AG04450 (cell line): ENCODE results near the gene HLA-F. TPM values are rescaled to one million over a fixed set of nuclear protein-coding genes. Genes with fewer than 3 reads are reported as not detected.

Experiments
- CTCF ChIA-PET: fragments of 300-600, 350-600 bp; formaldehyde crosslinking; extraction: SDS; loops from one replicate; lab custom pipeline; 2022; ENCODE audit warnings: antibody characterized with exemption, inconsistent platforms; lab: Charles Lee
- POLR2A ChIA-PET: fragments of 350-600 bp; formaldehyde crosslinking; extraction: SDS; loops from one replicate; lab custom pipeline; 2021; ENCODE audit warnings: antibody characterized with exemption, inconsistent platforms; lab: Yijun Ruan, JAX
- DNase-seq: peaks from one replicate; pipeline ENCODE4 v3.0.0-alpha.2; 2011; ENCODE audit warnings: low read depth, low spot score
- H3K27ac ChIP-seq: one replicate; pipeline ENCODE4 v1.5.1; 2012; ENCODE audit warnings: low read depth, low read length, control low read depth
- H3K27me3 ChIP-seq: one replicate; pipeline ENCODE4 v1.6.0; 2012; ENCODE audit warnings: low read length; ENCODE audit not compliant: control insufficient read depth, insufficient read depth
- H3K4me3 ChIP-seq: 2 replicates; pipeline ENCODE4 v1.5.1; 2011; ENCODE audit warnings: mild to moderate bottlenecking, low read depth, low read length, control low read depth
- H3K9me3 ChIP-seq: 2 replicates; pipeline ENCODE4 v1.5.1; 2012; ENCODE audit warnings: low read length; ENCODE audit not compliant: control insufficient read depth, insufficient read depth
- CTCF ChIP-seq: IDR thresholded peaks from 2 replicates; pipeline ENCODE4 v1.5.1; 2011; ENCODE audit warnings: low read depth, low read length, control low read depth, inconsistent platforms
- polyA plus RNA-seq: library from polyadenylated mRNA; depleted of rRNA; stranded (reverse); fragments of >200 nt; gene quantifications from 2 replicates; pipeline ENCODE4 v1.2.3, GENCODE V29; 2011

Gene HLA-F
- polyA plus RNA-seq, 1 experiment = 0.12 TPM

- CTCF ChIA-PET = interaction anchor here (1.6 kb wide), 1 partner anchor 96 kb away, joined by 9 read pairs; no protein-coding TSS in a partner anchor
- Histone ChIP-seq H3K27ac (no peak overlapping the region), H3K27me3 (peaks cover 22% of the 10 kb centered on the region), H3K9me3 (peaks cover 6% of the 10 kb centered on the region; the same call in 1 of the 2 replicates), H3K4me3 (peak overlapping the region; percentile 34)
- no peak for TF ChIP-seq CTCF
- POLR2A ChIA-PET = no interaction called here
- no peak for DNase-seq
These were observed 26.1 kb downstream of the HLA-F start for GRCh38 chr6:29749308-29749662.

DNA sequence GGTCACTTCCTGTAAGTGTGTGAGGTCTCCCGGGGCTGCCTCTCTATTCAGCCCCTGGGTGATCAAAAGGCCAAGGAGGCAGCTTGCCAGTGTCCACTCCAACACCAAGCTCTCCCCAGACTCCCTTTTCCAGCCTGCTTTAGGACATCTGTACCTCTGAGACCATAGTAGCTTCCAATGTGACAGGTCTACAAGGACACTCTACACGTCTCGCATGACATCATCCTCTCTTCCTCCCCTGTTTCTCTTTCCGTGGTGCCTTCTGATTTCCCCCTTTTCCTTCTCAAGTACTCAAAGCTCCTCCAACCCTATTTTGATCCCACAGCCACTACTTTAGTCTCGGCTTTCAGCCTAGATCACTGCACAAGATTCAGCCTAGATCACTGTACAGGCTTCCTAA lies 26.4 kb downstream of the HLA-F start:
- Histone ChIP-seq H3K27ac (no peak overlapping the region), H3K9me3 (peaks cover 6% of the 10 kb centered on the region; the same call in 1 of the 2 replicates), H3K27me3 (peaks cover 22% of the 10 kb centered on the region), H3K4me3 (no peak overlapping the region)
- no peak for TF ChIP-seq CTCF
- no peak for DNase-seq
- POLR2A ChIA-PET = no interaction called here
- CTCF ChIA-PET = interaction anchor here (1.6 kb wide), 1 partner anchor 97 kb away, joined by 9 read pairs; no protein-coding TSS in a partner anchor

DNA sequence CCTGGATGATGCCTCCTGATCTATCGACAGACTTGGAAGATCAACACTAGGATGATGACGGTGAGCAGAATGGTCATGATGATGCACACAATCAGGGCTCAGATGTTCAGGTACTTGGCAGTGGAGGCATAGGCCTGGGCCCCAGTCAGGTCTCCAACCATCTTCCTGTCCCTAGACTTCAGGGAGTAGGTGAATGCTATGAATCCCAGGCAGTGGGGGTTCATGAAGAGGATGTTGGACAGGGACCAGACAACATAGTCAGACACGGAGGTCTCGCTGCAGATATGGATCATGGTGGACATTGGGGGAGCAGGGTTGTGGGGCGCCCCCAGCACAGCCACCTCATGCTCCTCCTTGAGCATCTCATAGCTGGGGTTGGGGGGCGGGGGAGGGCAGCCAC lies 27.5 kb downstream of the HLA-F start:
- no peak overlapping the region for H3K4me3 ChIP-seq
- peaks cover 30% of the 10 kb centered on the region for H3K27me3 ChIP-seq
- H3K9me3 ChIP-seq = peaks cover 6% of the 10 kb centered on the region; the same call in 1 of the 2 replicates
- no peak for DNase-seq
- TF ChIP-seq CTCF = no peak
- ChIA-PET CTCF (interaction anchor here (1.1 to 1.4 kb wide), 2 partner anchors 97 to 101 kb away, joined by 4 read pairs; no protein-coding TSS in a partner anchor), POLR2A (no interaction called here)
- H3K27ac ChIP-seq = no peak overlapping the region

GRCh38 chr6:29751480-29751879 lies 28.2 kb downstream of the HLA-F start:
- DNase-seq = no peak
- POLR2A ChIA-PET = no interaction called here
- no peak for TF ChIP-seq CTCF
- CTCF ChIA-PET = interaction anchor here (1.1 to 1.4 kb wide), 2 partner anchors 98 to 101 kb away, joined by 4 read pairs; no protein-coding TSS in a partner anchor
- Histone ChIP-seq H3K27ac (no peak overlapping the region), H3K27me3 (peaks cover 36% of the 10 kb centered on the region), H3K9me3 (peaks cover 6% of the 10 kb centered on the region; the same call in 1 of the 2 replicates), H3K4me3 (no peak overlapping the region)

GRCh38 chr6:29752451-29753308 lies 29.4 kb downstream of the HLA-F start:
- H3K4me3 ChIP-seq = peak overlapping the region; percentile 67
- peak; percentile 50 for DNase-seq
- POLR2A ChIA-PET = interaction anchor here (0.8 kb wide), 1 partner anchor 28 kb away, joined by 7 read pairs; no protein-coding TSS in a partner anchor
- peaks cover 37% of the 10 kb centered on the region for H3K27me3 ChIP-seq
- H3K27ac ChIP-seq = peak overlapping the region; percentile 31
- CTCF ChIA-PET = interaction anchor here (1.8 to 3.0 kb wide), 3 partner anchors 15 to 104 kb away, joined by 14 to 23 read pairs (median 21); no protein-coding TSS in a partner anchor
- peak; percentile 95 for TF ChIP-seq CTCF
- peaks cover 6% of the 10 kb centered on the region; the same call in 1 of the 2 replicates for H3K9me3 ChIP-seq
